Fibroblast of skin of left quadriceps (primary cell): ENCODE measurements around the gene DUSP18.
"Not testable (repeated sequence)": the region's sequence is repeated elsewhere in the genome, so short reads cannot be mapped to it uniquely, and the experiment has no call there.

Experiments used
- DNase-seq, 2 experiments: peaks; one replicate each; pipeline ENCODE4 v3.0.0-alpha.2; 2013; ENCODE audit warnings: low read depth in 2 of 2

DUSP18 gene

DNA sequence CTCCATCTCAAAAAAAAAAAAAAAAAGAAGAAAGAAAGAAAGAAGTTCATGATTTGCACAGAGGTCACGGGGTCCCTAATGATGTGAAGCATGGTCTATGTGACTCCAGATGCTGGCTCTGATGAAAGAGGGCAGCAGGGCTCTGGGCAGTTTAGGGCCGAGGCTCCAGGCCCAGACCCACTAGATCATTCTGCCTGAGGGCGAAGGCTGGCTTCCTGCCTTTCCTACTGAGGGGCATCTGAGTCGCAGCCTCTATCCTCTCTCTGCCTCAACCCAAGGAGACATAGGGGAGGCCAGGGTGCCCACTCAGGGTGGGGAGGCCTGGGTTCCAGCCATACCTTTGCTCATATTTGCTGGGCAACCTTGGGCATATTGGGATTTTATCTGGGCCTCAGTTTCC lies 27.3 kb downstream of the DUSP18 start:
- DNase-seq: no peak

DNA sequence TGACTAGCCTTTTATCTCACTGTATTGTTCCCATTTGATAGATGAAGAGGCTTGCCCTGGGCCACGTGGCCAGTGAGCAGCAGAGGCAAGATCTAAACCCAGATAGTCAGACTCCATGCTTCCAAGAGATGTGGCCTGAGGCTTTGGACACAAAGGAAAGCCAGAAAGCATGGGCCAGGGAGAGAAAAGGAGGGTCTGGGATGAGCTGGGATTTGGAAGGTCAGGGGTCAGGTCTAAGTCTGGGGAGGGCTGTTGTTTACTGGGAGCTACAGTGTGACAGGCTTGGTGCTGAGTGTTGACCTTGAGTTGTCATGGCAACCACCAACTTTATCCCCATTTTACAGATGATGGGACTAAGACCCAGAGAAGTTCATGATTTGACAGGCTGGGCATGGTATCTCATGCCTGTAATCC lies 30.0 kb downstream of the DUSP18 start:
- no peak for DNase-seq

DNA sequence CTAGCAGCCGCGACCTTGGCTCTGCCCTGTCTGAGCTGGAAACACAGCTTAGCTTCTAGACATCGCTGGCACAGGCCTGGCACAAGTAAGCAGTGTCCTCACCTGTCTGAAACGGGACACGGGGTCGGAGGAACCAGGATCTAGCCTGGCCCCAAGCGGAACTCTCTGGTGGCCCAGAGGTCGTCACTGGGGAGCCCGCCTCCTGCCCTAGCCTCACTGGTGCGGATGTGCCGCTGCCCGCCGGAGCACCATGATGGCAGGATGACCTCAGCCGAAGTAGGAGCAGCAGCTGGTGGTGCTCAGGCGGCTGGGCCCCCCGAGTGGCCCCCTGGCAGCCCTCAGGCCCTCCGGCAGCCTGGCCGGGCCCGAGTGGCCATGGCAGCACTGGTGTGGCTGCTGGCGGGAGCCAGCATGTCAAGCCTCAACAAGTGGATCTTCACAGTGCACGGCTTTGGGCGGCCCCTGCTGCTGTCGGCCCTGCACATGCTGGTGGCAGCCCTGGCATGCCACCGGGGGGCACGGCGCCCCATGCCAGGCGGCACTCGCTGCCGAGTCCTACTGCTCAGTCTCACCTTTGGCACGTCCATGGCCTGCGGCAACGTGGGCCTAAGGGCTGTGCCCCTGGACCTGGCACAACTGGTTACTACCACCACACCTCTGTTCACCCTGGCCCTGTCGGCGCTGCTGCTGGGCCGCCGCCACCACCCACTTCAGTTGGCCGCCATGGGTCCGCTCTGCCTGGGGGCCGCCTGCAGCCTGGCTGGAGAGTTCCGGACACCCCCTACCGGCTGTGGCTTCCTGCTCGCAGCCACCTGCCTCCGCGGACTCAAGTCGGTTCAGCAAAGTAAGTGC lies 31.2 kb downstream of the DUSP18 start:
- no peak for DNase-seq

DNA sequence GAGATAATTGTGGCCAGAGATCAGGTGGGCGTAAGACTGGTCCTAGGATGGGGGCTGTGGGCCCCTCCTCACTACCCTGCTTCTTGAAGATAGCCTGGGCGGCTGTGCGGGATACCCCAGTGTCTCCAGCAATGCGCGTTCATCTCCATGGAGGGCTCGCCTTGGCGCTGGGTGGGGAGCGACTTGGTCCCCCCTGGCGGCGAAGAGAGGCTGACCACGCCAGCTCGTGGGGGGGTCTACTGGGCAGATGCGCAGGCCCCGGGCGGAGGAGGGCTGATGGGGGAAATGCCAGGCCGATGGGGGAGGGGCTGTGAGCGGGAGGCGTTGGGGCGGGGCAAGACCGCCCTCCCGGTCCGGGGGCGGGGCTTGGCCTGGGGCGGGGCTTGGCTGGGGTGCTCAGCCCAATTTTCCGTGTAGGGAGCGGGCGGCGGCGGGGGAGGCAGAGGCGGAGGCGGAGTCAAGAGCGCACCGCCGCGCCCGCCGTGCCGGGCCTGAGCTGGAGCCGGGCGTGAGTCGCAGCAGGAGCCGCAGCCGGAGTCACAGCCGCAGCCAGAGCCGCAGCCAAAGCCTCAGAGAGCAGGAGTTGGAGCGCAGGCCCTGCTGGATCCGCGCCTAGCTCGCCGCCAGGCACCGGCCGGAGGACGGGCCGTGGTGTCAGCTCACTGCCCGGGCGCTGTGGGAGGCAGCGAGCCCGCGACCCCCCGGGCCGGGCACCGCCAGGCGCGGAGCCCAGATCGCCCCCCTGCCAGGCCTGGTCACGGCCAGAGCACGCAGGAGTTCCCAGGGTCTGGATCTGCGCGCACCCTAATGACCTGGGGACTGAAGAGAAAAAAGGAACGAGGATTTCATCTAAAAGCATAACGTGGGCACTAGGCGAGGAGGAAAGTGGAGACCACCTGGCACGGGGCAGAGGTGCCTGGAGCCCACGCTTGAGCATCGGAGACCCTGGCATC lies 32.1 kb downstream of the DUSP18 start, which contains the start of gene SLC35E4:
TSS of gene SLC35E4 (plus strand) at position 509 of the 953 bp plus-strand sequence. CDS start 670 bp downstream, outside the sequence.
- peak; percentile 77 to 78 for DNase-seq

DNA sequence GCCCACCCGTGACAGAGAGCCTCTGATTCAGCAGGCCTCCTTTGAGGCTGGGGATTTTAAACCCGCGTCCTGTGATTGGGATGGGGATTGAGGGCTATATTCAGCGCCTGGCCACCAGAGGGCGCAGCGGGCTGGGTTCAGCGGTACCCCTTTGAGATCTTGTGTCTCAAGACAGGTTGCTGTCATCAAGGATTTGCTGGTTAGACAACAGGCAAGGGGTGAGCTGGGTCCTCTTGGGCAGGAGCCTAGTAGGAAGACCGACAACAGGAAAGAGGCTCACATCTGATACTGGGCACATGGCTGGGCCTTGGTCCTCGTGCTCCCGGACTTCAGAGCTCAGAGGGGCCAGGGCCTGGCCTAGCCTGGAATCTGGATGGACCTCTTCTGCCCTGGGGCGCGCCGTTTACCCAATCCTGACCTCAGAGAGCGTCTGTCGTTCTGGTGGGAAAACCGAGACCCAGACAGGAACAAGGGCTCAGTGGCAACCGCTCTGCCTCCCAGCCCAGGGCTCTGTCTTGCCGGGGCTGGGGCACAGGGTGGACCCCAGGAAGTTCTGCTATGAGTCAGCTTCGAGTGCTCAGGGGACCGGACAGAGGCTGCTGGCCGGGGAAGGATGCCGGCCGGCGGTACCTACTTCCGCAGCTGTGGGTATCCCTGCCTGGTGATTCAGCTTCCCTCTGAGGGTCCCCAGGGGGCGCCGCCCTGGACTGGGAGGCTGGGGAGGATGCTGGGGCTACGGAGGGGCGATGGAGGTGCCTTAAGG lies 33.0 kb downstream of the DUSP18 start:
- DNase-seq: peak; percentile 65 to 70

DNA sequence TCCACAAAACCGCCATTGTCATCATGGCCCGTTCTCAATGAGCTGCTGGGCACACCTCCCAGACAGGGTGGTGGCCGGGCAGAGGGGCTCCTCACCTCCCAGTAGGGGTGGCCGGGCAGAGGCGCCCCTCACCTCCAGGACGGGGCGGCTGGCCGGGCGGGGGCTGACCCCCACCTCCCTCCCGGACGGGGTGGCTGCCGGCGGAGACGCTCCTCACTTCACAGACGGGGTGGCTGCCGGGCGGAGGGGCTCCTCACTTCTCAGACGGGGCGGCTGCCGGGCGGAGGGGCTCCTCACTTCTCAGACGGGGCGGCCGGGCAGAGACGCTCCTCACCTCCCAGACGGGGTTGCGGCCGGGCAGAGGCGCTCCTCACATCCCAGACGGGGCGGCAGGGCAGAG lies 36.2 kb downstream of the DUSP18 start:
- DNase-seq: not testable (repeated sequence)

DNA sequence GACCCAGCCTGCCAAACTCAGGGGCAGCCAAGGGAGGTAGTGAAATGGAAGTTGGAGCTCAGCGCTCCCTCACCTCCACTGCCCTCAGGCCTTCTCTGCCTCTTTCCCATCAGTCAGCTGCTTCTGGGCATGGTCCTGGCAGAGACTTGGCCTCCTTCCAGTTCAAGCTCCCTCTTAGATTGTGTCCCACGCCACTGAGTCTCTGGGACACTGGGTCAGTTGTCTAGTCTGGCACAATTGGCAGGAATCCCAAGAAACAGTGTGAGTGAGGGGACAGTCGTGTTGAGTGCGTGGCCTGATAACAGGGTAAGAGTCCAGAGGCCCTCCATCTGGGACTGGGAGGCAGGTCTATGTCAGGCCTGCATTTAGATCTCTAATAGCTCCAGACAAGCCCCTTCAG lies 39.2 kb downstream of the DUSP18 start:
- no peak for DNase-seq

DNA sequence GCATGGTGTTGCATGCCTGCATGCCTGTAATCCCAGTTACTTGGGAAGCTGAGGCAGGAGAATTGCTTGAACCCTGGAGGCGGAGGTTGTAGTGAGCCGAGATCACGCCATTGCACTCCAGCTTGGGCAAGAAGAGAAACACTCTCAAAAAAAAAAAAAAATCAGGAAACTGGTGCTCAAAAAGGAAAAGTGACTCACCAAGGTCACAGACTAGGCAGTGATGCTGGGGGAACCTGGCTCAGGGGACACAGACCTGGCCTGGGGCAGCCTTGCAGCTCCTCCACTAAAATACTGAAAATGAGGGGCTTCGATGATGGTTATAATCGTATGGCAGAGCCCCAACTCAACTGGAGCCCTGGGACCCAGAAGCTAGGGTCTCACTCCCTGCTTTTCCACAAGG lies 40.2 kb downstream of the DUSP18 start:
- no peak for DNase-seq

DNA sequence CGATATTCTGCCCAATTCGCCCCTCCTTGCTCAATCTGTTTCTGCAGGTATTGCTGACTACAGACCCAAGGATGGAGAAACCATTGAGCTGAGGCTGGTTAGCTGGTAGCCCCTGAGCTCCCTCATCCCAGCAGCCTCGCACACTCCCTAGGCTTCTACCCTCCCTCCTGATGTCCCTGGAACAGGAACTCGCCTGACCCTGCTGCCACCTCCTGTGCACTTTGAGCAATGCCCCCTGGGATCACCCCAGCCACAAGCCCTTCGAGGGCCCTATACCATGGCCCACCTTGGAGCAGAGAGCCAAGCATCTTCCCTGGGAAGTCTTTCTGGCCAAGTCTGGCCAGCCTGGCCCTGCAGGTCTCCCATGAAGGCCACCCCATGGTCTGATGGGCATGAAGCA lies 41.3 kb downstream of the DUSP18 start:
- DNase-seq: no peak

DNA sequence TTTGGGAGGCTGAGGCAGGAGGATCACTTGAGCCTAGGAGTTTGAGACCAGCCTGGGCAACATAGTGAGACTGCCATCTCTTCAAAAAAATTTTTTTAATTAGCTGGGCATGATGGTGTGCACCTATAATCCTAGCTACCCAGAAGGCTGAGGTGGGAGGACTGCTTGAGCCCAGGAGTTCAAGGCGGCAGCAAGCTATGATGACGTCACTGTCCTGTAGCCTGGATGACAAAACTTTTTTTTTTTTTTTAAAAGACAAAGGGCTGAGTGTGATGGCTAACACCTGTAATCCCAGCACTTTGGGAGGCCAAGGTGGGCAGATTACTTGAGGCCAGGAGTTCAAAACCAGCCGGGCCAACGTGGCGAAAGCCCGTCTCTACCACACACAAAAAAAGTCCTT lies 47.8 kb downstream of the DUSP18 start:
- not testable (repeated sequence) for DNase-seq

DNA sequence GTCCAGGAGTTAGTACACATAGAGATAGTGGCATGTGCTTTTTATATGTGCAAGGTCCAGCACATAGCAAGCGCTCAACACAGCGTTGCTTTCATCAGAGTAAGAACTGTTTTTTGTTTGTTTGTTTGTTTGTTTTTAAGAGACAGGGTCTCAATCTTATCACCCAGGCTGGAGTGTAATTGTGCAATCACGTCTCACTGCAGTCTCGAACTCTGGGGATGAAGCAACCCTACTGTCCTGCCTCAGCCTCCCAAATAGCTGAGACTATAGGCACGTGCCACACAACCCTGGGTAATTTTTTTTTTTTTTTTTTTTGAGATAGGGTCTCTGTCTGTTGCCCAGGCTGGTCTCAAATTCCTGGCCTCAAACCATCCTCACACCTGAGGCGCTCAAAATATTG lies 49.9 kb downstream of the DUSP18 start:
- no peak for DNase-seq

DNA sequence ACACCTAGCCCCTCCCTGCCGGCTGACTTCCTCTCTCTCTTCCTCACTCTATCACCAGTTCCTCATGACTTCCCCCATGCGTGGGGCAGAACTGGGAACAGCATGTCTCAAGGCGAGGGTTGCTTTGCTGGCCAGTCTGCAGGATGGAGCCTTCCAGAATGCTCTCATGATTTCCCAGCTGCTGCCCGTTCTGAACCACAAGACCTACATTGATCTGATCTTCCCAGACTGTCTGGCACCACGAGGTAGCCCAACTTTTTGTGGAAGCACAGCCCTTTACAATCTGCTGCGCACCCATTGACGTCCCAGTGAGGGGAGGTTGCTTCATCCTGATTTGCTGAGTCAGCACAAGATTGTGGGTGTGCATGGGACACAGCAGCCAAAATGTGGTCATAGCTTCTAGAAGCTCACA lies 52.1 kb downstream of the DUSP18 start:
- DNase-seq: no peak

DNA sequence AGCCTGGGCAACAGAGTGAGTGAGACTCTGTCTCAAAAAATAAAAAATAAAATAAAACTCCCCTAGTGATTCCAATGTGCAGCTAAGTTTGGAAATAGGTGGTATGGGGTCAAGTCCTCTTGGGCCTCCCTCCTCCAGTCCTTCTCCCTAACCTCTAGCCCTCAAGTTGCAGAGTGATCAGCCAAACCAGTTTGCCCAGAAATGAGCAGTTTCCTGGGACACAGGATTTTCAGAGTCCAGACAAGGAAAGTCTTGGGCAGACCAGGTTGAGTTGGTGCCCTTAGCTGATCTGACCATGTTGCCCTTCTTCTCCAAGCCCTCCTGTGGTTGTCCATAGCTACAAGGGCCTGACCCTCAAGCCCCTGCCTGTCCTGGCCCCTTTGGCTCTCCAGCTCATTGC lies 52.8 kb downstream of the DUSP18 start:
- DNase-seq: no peak

DNA sequence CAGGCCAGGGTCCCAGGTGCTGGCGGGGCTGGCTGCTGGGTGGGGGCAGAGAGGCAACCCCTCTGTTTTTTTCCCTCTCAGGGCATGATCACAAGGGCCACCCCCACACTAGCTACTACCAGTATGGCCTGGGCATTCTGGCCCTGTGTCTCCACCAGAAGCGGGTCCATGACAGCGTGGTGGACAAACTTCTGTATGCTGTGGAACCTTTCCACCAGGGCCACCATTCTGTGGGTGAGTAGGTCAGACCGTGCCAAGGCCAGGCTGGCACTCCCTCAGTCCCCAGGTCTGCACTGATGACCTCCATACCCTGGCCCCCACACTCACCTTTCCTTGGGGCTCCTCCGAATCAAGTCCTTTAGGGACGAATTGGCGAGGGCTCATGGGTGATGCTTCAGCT lies 53.4 kb downstream of the DUSP18 start:
- DNase-seq: no peak

DNA sequence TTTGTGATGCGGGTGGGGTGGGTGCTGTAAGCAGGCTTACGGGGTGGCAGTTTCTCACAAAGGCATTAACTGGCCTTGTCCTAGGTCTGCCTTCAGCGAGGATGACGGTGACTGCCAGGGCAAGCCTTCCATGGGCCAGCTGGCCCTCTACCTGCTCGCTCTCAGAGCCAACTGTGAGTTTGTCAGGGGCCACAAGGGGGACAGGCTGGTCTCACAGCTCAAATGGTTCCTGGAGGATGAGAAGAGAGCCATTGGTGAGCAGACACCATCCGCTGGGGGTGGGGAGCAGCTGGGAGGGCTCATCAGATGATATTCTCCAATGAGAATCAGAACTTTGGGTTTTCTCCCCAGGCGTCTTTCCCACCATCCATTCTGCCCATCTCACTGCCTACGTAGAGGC lies 54.9 kb downstream of the DUSP18 start:
- DNase-seq: no peak
